HFFc6 (cell line): ENCODE measurements around the gene TAF7. TPM values are rescaled to one million over a fixed set of nuclear protein-coding genes. Genes with fewer than 3 reads are reported as not detected.
"Not testable (repeated sequence)": the region's sequence is repeated elsewhere in the genome, so short reads cannot be mapped to it uniquely, and the experiment has no call there.

Experiments used
- DNase-seq: peaks from one replicate; pipeline ENCODE4 v3.0.0-alpha.2; 2018
- H3K27ac Mint-ChIP-seq: 2 replicates; pipeline ENCODE4 v1.8.0; 2020; ENCODE audit warnings: mild to moderate bottlenecking, mixed read lengths
- H3K27me3 Mint-ChIP-seq: 2 replicates; pipeline ENCODE4 v1.8.0; 2021; ENCODE audit warnings: mild to moderate bottlenecking, moderate library complexity, mixed read lengths; ENCODE audit not compliant: insufficient read depth
- H3K36me3 Mint-ChIP-seq: 2 replicates; pipeline ENCODE4 v1.8.0; 2021; ENCODE audit warnings: low read depth, mixed read lengths
- H3K4me1 Mint-ChIP-seq: 2 replicates; pipeline ENCODE4 v1.8.0; 2020; ENCODE audit warnings: low read depth, mixed read lengths
- H3K4me3 Mint-ChIP-seq: 2 replicates; pipeline ENCODE4 v1.8.0; 2020; ENCODE audit warnings: mild to moderate bottlenecking, moderate library complexity, mixed read lengths
- H3K9me3 Mint-ChIP-seq: 2 replicates; pipeline ENCODE4 v1.8.0; 2020; ENCODE audit warnings: mild to moderate bottlenecking, mixed read lengths
- total RNA-seq, 6 experiments: library from RNA; stranded (reverse); fragmentation: NEBNext Ultra II Directional; extraction: Animal tissue kit (Norgen Biotek cat#: 25700); gene quantifications; 2 replicates in 1 of 6; 3 replicates in 5 of 6; pipeline ENCODE4 v1.2.3, GENCODE V29; 2021
- TF ChIP-seq, protein P1 (sequence below): fragments of 200-600 bp; sonication (generic); IDR thresholded peaks from 2 replicates; pipeline ENCODE4 v1.5.0; 2021; ENCODE audit warnings: antibody characterized with exemption, mild to moderate bottlenecking

The TAF7 gene
- total RNA-seq, 6 experiments from 2014 or later, result 72.7 to 98.9 (median 74.8) TPM

DNA sequence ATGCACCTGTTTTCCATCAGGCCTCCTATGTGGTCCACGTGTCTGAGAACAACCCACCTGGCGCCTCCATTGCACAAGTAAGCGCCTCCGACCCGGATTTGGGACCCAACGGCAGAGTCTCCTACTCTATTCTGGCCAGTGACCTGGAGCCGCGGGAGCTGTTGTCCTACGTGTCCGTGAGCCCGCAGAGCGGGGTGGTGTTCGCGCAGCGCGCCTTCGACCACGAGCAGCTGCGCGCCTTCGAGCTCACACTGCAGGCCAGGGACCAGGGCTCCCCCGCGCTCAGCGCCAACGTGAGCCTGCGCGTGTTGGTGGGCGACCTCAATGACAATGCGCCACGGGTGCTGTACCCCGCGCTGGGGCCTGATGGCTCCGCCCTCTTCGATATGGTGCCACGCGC lies 31.0 kb upstream of the TAF7 start:
- TF ChIP-seq, protein P1, sequence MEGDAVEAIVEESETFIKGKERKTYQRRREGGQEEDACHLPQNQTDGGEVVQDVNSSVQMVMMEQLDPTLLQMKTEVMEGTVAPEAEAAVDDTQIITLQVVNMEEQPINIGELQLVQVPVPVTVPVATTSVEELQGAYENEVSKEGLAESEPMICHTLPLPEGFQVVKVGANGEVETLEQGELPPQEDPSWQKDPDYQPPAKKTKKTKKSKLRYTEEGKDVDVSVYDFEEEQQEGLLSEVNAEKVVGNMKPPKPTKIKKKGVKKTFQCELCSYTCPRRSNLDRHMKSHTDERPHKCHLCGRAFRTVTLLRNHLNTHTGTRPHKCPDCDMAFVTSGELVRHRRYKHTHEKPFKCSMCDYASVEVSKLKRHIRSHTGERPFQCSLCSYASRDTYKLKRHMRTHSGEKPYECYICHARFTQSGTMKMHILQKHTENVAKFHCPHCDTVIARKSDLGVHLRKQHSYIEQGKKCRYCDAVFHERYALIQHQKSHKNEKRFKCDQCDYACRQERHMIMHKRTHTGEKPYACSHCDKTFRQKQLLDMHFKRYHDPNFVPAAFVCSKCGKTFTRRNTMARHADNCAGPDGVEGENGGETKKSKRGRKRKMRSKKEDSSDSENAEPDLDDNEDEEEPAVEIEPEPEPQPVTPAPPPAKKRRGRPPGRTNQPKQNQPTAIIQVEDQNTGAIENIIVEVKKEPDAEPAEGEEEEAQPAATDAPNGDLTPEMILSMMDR, result no peak
- peaks cover 9% of the 10 kb centered on the region for H3K27me3 Mint-ChIP-seq
- H3K9me3 Mint-ChIP-seq, result peaks cover 51% of the 10 kb centered on the region
- H3K27ac Mint-ChIP-seq, result no peak overlapping the region
- no peak for DNase-seq
- H3K4me3 Mint-ChIP-seq, result no peak overlapping the region
- peaks cover 42% of the 10 kb centered on the region for H3K36me3 Mint-ChIP-seq
- peaks cover 16% of the 10 kb centered on the region for H3K4me1 Mint-ChIP-seq

- Mint-ChIP-seq H3K36me3 (peaks cover 33% of the 10 kb centered on the region), H3K9me3 (peaks cover 46% of the 10 kb centered on the region), H3K27ac (peak within 1 kb of the TSS; percentile 48), H3K4me3 (peak within 1 kb of the TSS; percentile 88), H3K27me3 (peaks cover 9% of the 10 kb centered on the region), H3K4me1 (peaks cover 19% of the 10 kb centered on the region)
- DNase-seq, result peak; percentile 53
- TF ChIP-seq, protein P1, result peak; percentile 77
Observed at GRCh38 chr5:141349917-141350619, 29.5 kb upstream of the TAF7 start, which contains the start of gene PCDHGB1. TSS of gene PCDHGB1 (plus strand) at chr5:141350099. CDS start at chr5:141350261, 162 bp downstream.

GRCh38 chr5:141346017-141346416 lies 25.4 kb upstream of the TAF7 start:
- DNase-seq, H3K27ac Mint-ChIP-seq, H3K27me3 Mint-ChIP-seq, H3K4me3 Mint-ChIP-seq: not testable (repeated sequence)
- Mint-ChIP-seq H3K9me3 (peaks cover 41% of the 10 kb centered on the region), H3K36me3 (peaks cover 29% of the 10 kb centered on the region), H3K4me1 (peaks cover 19% of the 10 kb centered on the region)

DNA sequence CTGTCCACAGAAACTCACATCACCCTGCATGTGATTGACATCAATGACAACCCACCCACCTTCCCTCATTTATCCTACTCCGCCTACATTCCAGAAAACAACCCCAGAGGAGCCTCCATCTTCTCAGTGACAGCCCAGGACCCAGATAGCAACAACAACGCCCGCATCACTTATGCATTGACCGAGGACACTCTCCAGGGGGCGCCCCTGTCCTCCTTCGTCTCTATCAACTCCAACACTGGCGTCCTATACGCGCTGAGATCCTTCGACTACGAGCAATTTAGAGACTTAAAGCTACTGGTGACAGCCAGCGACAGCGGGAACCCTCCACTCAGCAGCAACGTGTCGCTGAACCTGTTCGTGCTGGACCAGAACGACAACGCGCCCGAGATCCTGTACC lies 24.7 kb upstream of the TAF7 start:
- Mint-ChIP-seq H3K4me1 (peaks cover 16% of the 10 kb centered on the region), H3K36me3 (peaks cover 24% of the 10 kb centered on the region), H3K27me3 (peaks cover 4% of the 10 kb centered on the region), H3K4me3 (no peak overlapping the region), H3K9me3 (peaks cover 36% of the 10 kb centered on the region), H3K27ac (no peak overlapping the region)
- DNase-seq, result no peak
- TF ChIP-seq, protein P1, result 0 out of 2 replicates have a peak, but pooled peaks have one; percentile 15

DNA sequence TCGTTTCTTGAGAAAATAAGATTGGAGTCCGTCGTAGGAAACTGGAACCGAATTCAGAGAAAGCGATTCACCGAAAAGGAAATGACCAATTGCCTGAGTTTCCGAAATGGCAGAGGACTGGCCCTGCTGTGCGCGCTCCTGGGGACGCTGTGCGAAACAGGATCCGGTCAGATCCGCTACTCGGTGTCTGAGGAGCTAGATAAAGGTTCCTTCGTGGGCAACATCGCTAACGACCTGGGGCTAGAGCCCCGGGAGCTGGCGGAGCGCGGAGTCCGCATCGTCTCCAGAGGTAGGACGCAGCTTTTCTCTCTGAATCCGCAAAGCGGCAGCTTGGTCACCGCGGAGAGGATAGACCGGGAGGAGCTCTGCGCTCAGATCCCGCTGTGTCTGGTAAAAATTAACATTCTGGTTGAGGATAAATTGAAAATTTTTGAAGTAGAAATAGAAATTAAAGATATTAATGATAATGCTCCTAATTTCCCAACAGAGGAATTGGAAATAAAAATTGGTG lies 23.4 kb upstream of the TAF7 start:
- Mint-ChIP-seq H3K4me3 (peak overlapping the region; percentile 91), H3K27ac (peak overlapping the region; percentile 95)

More for the DNA sequence above, 23.4 kb upstream of the TAF7 start:
- no peak for DNase-seq
- peaks cover 2% of the 10 kb centered on the region for H3K27me3 Mint-ChIP-seq
- peaks cover 27% of the 10 kb centered on the region for H3K36me3 Mint-ChIP-seq
- H3K4me1 Mint-ChIP-seq, result peaks cover 9% of the 10 kb centered on the region
- peaks cover 36% of the 10 kb centered on the region for H3K9me3 Mint-ChIP-seq
- TF ChIP-seq, protein P1, result peak; percentile 33; the same call in 1 of the 2 replicates
